A172 (cell line): ENCODE measurements around the gene S1PR1. TPM values are rescaled to one million over a fixed set of nuclear protein-coding genes. Genes with fewer than 3 reads are reported as not detected.
"Not testable (repeated sequence)": the region's sequence is repeated elsewhere in the genome, so short reads cannot be mapped to it uniquely, and the experiment has no call there.

Source experiments
- DNase-seq: peaks from one replicate; pipeline ENCODE4 v3.0.0-alpha.2; 2015; ENCODE audit warnings: low spot score
- total RNA-seq: library from RNA; depleted of rRNA; stranded (reverse); fragments of >200 nt; shearing (Covaris generic); gene quantifications from 2 replicates; pipeline ENCODE4 v1.2.3, GENCODE V29; 2014

S1PR1 gene
- total RNA-seq, 1 experiment from 2014 or later = 0.50 TPM

DNA sequence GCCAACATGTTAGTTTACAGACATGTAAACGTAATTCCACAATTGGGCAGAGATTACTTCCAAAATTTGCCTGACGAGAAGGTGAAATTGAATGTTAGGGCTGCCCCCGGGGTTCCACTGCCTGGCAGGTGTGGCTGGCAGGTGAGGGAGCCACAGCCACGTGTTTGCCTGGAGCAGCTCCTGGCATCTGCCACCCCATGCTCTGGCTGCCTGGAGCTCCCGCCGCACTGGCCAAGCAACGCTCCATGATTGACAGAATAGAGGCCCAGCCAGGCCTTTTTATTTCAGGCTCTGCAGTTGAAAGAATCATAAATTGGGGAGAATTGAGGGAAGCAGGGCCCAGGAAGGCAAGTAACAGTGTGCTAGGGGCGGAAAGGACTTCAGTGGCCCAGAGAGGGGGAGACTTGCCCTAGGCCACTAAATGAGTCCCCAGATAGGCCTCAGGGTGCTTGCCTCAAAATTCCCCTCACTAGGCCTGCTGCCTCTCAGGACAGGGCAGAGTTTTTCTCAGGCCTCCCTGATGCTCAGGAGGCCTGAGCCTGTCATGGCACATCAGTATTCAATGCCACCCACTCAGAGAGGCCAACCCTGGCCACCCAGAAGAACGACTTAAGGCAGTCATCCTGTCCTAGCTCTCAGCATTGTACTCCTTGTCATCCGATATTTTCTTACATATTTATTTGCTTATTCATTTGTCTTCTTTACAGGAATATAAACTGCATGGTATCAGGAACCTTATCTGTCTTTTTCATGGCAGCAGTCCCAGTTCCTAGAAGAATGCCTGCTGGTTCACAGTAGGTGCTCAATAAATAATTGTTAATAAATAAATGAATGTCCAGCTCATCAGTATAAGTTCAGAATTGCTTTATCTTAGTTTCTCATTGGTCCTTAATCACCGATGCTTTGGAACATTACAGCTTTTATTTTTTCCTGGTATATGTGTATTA lies 16.6 kb upstream of the S1PR1 start:
- no peak for DNase-seq

DNA sequence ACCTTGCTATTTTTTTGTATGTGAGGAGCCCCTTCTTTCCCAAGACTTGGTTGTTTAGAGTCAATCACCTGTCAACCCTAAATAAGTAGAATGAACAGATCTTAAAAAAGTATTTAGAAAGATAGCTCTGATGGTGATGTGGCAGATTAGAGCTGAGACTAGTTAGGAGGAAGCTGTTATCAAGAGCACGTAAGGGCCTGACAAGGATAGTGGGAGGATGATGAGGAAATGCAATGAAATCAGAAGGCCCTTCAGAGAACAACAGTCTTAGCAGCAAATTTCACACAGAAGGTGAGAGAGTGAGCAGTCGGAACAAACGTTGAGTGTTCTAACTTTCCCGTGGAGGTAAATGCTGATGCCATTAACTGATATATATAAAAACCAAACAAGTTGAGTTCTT lies 15.9 kb upstream of the S1PR1 start:
- DNase-seq = no peak

DNA sequence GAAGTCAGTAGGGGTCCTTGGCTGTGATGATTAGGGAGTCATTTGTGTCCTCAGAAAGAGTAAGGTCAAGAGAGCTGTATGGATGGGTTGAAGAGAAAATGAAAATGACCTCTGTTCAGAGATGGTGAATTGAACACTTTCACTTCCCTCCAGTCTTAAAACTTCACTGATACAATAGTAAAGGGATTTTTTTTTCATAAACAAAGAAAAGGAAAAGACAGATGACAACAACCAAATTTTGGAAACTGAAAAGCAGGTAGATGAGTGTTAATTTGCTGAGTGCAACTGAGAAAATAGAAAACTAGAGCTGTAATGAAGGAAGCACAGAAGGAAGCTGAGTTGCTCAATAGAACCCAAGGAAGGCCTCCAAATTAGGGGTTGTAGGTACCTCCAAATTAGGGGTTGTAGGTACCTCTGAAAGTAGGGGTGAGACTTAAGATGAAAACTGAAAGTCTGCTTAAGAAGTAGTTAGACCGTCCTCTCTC lies 14.8 kb upstream of the S1PR1 start:
- DNase-seq = no peak

DNA sequence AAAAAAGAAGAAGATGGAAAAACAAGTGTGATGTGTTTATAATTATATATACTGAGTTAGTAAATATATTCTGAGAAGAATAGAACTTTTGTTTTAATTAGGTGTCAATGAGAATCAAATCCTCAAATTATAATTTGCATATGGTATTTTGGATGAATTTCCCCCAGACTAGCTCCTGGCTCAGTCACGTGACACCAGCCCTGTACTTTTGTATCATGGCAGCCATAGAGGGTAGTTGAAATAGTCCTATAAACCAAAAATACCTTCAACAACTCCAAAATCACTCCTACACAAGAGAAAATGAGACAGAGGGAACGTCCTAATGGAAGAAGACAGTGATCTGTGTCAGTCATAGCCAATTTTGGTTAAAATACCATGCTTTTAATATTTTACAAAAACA lies 9.0 kb upstream of the S1PR1 start:
- no peak for DNase-seq

DNA sequence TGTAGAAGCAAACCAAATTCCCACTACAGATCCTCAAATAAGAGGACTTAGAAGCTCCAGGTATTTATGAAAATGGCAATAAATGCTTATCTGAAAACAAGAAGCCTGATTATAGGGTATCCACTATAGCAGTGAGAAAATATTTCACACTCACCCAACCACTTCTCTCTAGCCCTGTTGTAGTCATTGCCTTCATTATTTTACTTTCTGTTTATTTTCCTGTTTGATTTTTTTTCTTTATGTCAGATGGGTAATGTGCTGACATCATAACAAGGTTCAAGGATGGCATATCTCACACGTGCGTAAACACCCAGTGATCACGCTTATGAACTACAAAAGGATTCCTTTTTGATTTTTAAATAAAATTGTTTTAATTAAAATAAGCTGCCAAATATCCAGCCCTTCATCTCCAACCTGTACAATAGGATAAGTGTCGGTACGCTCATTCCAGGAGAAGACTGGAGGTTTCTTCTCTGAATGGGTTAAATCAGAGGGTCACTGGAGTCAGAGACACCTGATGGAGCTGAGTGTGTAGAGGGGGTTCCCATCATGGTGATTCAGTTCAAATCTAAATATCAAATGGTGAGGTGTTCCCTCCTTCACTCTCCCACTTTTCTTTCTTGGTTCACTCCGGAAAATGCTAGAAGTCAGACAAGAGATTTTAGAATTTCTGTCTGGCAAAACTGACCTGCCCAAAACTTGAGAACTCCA lies 8.2 kb upstream of the S1PR1 start:
- no peak for DNase-seq

DNA sequence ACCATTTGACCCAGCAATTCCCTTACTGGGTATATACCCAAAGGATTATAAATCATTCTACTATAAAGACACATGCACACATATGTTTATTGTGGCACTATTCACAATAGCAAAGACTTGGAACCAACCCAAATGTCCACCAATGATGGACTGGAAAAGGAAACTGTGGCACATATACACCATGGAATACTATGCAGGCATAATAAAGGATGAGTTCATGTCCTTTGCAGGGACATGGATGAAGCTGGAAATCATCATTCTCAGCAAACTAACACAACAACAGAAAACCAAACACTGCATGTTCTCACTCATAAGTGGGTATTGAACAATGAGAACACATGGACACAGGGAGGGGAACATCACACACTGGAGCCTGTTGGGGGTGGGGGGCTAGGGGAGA lies 4.6 kb upstream of the S1PR1 start:
- DNase-seq = not testable (repeated sequence)

DNA sequence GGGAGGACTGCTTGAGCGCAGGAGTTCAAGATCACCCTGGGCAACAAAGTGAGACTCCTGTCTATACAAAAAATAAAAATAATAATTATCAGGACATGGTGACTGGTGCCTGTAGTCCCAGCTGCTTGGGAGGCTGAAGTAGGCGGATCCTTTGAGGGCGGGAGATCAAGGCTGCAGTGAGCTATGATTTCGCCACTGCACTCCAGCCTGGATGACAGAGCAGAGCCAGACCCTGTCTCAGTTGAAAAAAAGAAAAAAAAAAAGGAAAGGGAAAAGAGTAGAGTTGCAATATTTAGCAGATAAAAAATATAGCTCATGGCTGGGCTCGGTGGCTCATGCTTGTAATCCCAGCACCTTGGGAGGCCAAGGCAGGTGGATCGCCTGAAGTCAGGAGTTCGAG lies 3.3 kb upstream of the S1PR1 start:
- no peak for DNase-seq

DNA sequence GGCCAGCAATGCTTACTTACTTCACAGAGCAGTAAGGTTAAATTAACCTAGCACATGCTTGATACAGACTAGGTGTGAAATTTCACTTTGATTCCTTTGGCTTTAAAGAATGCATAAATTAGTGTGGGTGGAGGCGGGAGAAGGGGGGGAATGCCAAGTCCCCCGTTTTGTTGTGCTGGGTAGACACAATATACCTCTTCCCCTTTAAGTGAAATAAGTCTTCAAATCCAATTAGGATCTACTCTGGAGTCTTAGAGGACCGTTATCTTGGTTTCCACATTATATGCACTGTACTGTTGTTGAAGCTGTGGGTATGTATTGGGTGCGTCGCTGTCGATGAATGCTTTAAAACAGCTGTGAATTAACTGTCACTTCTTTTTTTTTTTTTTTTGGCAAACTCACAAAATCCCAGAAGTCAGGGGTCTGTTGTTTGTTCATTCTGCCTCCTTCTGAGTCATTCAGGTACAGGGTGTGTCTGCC lies 1.6 kb upstream of the S1PR1 start:
- no peak for DNase-seq

DNA sequence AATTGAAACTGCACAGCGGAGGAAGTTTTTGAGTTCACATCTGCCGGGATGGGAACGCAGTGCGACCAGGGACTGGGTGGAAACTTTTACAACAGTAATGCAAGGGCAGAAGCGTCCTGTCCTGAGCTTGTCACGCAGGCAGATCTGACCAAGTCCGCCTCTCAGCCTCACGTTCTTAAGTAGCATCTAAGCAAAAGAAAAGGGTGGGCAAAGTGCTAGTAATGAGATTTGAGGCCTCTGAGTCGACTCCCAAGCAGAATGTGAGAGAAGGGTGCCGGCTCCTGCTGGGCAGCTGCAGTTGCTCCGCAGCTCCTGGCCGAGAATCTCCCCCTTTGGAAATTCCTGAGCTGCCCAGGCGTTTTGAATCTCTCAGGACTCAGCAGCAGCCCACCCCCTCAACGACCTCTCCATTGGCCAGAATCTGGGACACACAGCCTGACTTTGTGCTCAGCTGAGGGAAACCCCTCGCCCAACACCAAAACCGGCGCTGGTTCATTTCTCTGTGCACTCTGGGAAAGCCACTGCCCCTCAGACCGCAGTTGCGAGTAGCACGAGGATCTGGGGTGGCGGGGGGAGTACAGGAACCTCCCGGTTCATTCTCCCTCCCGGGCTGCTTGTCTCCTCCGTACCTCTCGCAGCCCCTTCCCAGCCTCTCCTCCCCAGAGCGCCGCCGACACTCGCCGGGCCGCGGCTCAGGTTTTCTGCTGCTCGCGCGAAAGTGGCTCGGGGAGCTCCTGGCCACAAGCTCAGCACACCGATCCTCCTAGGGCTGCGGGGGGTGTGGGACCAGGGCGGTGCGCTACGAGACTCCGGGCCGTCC lies 913 bp upstream of the S1PR1 start:
- DNase-seq = peak; percentile 8

DNA sequence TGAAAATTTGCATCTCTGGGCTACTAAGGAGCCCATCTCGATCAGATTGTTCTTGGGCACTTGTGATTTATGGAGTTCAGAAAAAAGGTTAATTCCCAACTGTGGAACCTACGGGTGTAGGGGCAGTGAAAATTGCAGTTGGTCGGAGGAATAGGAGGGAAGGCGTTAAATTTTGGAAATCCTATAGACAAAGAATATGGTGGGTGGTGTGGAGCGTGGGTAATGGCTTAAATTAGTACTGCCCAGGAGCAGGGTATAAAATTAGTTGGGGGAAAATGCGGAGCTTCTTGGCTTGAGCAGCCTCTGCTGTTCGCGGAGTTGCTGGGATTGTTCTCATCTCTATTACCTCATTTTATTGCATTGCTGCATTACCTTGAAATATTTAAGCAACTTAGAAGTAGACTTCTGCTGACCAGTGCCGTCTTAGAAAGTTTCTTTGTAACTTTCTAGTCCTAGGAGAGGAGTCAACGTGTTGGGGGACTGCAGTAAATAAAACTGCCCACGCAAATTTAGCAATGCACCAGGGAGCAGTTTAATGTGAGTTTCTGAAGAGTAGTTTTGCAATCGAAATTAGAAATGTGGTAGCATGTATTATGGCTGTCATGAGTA lies 514 bp downstream of the S1PR1 start:
- no peak for DNase-seq

DNA sequence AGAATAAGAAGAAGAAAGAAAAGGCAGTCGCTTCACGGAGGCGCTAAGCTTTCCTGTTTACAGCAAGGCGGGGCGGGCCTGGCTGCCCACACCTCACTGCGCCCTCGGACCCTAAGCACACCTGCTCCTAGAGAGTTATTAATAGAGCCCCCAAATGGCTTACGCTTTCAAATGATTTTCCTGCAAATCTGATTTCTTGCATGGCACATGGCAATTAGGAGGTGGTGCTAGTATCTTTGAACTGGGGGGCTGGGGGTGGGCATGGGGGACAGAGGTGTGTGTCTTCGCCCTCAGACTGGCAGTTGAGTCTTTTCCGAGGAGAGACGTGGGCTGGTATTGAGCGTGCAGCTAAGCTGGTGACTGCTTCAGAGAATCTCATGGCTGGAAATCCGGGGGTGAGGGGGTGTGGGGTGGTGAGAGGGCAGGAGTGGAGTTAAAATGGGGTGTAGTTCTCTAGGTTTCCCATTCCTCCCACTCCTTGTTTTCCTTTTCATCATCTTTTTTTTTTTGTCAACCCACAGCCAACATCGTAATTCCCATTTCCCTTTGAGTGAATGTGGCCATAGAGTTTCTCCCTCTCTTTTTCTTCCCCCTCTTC lies 1.3 kb downstream of the S1PR1 start:
- no peak for DNase-seq

DNA sequence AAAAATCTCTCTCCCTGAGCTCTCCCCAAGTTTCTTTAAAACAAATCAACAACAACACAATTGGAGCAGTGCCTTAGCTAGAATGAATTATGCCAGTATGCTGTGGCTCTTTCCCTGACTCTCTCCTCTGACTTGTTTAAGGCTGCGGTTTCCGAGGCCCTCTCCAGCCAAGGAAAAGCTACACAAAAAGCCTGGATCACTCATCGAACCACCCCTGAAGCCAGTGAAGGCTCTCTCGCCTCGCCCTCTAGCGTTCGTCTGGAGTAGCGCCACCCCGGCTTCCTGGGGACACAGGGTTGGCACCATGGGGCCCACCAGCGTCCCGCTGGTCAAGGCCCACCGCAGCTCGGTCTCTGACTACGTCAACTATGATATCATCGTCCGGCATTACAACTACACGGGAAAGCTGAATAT lies 1.9 kb downstream of the S1PR1 start:
- peak; percentile 83 for DNase-seq

DNA sequence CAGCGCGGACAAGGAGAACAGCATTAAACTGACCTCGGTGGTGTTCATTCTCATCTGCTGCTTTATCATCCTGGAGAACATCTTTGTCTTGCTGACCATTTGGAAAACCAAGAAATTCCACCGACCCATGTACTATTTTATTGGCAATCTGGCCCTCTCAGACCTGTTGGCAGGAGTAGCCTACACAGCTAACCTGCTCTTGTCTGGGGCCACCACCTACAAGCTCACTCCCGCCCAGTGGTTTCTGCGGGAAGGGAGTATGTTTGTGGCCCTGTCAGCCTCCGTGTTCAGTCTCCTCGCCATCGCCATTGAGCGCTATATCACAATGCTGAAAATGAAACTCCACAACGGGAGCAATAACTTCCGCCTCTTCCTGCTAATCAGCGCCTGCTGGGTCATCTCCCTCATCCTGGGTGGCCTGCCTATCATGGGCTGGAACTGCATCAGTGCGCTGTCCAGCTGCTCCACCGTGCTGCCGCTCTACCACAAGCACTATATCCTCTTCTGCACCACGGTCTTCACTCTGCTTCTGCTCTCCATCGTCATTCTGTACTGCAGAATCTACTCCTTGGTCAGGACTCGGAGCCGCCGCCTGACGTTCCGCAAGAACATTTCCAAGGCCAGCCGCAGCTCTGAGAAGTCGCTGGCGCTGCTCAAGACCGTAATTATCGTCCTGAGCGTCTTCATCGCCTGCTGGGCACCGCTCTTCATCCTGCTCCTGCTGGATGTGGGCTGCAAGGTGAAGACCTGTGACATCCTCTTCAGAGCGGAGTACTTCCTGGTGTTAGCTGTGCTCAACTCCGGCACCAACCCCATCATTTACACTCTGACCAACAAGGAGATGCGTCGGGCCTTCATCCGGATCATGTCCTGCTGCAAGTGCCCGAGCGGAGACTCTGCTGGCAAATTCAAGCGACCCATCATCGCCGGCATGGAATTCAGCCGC lies 2.5 kb downstream of the S1PR1 start:
- DNase-seq = no peak

DNA sequence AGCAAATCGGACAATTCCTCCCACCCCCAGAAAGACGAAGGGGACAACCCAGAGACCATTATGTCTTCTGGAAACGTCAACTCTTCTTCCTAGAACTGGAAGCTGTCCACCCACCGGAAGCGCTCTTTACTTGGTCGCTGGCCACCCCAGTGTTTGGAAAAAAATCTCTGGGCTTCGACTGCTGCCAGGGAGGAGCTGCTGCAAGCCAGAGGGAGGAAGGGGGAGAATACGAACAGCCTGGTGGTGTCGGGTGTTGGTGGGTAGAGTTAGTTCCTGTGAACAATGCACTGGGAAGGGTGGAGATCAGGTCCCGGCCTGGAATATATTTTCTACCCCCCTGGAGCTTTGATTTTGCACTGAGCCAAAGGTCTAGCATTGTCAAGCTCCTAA lies 3.2 kb downstream of the S1PR1 start:
- DNase-seq = no peak

DNA sequence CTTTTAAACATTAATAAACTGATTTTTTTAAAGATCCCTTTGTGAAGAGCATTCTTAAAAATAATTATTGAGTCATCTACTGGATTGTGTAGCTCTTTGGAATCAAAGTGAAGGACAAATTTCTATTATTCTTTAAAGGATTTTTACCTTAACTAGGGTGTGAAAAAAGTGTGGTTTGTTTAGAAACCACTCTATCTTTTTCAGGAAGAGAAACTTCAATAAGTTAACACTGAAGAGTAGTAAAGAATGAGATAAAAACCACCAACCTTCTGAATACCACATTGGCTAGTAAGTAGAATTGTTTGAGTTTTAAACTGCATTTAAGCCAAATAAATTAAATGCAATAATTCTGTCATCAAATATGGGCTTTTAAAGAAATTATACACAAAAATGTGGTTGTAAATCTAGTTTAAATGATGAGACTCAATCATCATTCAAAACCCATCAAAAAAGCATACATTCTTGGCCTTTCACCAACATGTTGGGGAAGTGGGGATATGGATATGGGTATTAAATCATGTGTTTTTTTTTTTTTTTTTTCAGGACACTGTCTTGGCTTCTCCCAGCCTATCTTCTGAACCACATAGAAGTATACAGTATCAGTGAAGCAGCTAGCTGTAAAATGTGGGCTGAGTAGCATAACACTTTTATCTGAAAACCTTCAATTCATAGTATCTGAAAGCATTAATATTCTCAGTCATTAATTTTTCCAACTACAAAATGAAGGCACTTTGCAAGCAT lies 4.8 kb downstream of the S1PR1 start:
- no peak for DNase-seq

DNA sequence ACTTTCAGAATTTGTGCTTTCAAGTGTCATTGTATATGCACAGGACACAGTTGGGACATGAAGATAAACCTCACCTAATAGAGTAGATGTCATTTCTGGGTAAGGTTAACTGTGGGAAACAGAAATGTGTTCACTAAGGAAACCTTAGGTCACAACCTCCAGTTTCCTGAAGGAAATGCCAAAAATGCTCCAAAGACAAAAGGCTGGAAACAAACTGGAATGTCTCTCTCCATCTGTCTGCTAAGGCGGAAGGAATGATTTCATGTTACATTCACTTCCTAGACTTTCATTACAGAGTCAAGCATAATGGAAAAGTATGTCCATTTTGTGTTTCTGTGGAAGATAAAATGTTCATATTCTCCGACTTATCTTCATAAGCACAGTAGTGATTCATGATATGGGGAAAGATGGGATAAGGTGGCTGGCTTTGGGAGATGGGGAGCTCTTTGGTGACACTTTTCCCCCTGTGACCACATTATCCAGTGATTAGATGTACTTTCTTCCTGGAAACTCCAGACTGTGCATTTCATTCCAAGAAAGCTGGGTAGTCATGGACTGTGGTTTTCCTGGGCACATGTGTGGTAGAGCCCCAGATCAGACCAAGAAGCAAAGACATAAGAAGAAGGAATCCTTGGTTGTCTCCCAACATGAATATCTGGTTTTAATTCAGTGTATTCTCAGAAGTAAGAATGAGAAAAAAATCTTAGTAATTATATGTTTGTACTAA lies 5.7 kb downstream of the S1PR1 start:
- DNase-seq = no peak

DNA sequence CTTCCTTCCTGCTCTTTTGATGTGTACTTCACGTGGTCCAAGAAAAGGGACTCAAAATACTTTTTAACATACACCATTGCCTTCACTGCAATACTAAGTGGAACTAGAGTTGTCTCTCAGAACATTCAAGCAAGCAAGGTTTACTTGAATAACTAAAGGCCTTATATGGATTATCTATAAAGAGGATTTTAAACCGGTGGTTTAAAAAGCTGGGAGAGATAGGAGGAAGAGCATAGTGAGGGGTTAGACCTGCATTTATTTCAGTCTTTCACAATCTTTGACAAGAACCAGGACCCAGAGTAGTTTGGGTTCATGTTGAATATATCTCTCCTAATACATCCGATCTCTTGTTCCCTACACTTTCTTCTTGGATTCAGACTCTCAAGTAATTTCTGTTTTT lies 6.9 kb downstream of the S1PR1 start:
- DNase-seq = no peak

DNA sequence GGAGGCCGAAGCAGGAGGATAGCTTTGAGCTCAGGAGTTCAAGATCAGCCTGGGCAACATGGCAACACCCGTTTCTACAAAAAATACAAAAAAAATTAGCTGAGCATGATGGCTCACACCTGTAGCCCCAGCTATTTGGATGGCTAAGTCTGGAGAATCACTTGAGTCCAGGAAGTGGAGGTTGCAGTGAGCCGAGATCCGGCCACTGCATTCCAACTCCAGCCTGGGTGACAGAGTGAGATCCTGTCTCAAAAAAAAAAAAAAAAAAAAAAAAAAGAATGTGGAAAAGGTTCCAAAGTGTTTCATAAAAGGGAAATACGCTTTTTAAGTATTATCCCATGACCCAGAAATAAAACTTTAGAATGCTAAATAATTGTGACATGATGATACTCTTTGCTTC lies 8.0 kb downstream of the S1PR1 start:
- no peak for DNase-seq
